GM18517 (cell line): ENCODE results near the gene GDI1.

Source experiments
- ATAC-seq: cut with Tn5 transposase; IDR thresholded peaks from one replicate; pipeline ENCODE4 v1.9.1; 2021; ENCODE audit warnings: mild to moderate bottlenecking, moderate library complexity; ENCODE audit not compliant: unreplicated experiment

Gene GDI1

GRCh38 chrX:154478728-154479622 is 42.0 kb downstream of the GDI1 start, which contains the start of gene LAGE3:
TSS of gene LAGE3 (minus strand) at chrX:154479281. CDS start at chrX:154478915, 366 bp downstream.
- ATAC-seq = peak; percentile 77

GRCh38 chrX:154481195-154481594 is 44.2 kb downstream of the GDI1 start:
- ATAC-seq = no peak

- ATAC-seq = no peak
Measured at GRCh38 chrX:154481911-154482601, 45.1 kb downstream of the GDI1 start.

- ATAC-seq = no peak
Measured at GRCh38 chrX:154482786-154483185, 45.8 kb downstream of the GDI1 start.

- no peak for ATAC-seq
Measured at GRCh38 chrX:154483325-154483724, 46.4 kb downstream of the GDI1 start.

GRCh38 chrX:154484255-154485149 is 47.5 kb downstream of the GDI1 start:
- no peak for ATAC-seq

GRCh38 chrX:154485150-154486051 is 48.4 kb downstream of the GDI1 start:
- ATAC-seq = no peak

GRCh38 chrX:154486052-154486395 is 49.1 kb downstream of the GDI1 start:
- ATAC-seq = no peak

GRCh38 chrX:154486396-154487207 is 49.6 kb downstream of the GDI1 start, which contains the start of gene UBL4A:
TSS of gene UBL4A (minus strand) at chrX:154486615. CDS start at chrX:154486584, 31 bp downstream.
- no peak for ATAC-seq

- no peak for ATAC-seq
Measured at GRCh38 chrX:154487518-154488290, 50.8 kb downstream of the GDI1 start.

- ATAC-seq = no peak
Measured at GRCh38 chrX:154488336-154489075, 51.6 kb downstream of the GDI1 start.

GRCh38 chrX:154489182-154489581 is 52.2 kb downstream of the GDI1 start:
- no peak for ATAC-seq

GRCh38 chrX:154490021-154490413 is 53.1 kb downstream of the GDI1 start:
- peak; percentile 11 for ATAC-seq

GRCh38 chrX:154490414-154491083 is 53.6 kb downstream of the GDI1 start, which contains the start of gene SLC10A3:
TSS of gene SLC10A3 (minus strand) at chrX:154490629. CDS start at chrX:154488940, 1,689 bp downstream.
- ATAC-seq = peak; percentile 79
